CD4-positive, alpha-beta T cell treated with Interleukin-17A for 1 hour (primary cell): ENCODE results near the gene ENO1.
"Not testable (repeated sequence)": the region's sequence is repeated elsewhere in the genome, so short reads cannot be mapped to it uniquely, and the experiment has no call there.

Source experiments
- DNase-seq: peaks from one replicate; pipeline ENCODE4 v3.0.0-alpha.2; 2020

ENO1 gene

DNA sequence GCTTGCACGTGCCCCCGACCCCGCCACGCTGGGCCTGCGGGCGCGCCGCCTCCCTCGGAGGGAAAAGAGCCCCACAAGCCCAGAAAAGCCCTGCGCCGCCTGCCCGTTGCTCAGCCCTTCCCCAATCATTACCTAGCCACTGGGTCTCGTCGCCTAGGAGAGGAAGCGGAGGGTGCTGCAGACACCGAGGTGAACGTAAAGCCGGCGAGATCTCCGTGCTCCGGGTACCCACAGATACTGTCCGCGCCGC lies at the start of gene ENO1:
ENO1 (minus strand) TSS at position 239 of the 250 bp plus-strand sequence. CDS start 3,778 bp downstream, outside the sequence.
- DNase-seq = no peak

DNA sequence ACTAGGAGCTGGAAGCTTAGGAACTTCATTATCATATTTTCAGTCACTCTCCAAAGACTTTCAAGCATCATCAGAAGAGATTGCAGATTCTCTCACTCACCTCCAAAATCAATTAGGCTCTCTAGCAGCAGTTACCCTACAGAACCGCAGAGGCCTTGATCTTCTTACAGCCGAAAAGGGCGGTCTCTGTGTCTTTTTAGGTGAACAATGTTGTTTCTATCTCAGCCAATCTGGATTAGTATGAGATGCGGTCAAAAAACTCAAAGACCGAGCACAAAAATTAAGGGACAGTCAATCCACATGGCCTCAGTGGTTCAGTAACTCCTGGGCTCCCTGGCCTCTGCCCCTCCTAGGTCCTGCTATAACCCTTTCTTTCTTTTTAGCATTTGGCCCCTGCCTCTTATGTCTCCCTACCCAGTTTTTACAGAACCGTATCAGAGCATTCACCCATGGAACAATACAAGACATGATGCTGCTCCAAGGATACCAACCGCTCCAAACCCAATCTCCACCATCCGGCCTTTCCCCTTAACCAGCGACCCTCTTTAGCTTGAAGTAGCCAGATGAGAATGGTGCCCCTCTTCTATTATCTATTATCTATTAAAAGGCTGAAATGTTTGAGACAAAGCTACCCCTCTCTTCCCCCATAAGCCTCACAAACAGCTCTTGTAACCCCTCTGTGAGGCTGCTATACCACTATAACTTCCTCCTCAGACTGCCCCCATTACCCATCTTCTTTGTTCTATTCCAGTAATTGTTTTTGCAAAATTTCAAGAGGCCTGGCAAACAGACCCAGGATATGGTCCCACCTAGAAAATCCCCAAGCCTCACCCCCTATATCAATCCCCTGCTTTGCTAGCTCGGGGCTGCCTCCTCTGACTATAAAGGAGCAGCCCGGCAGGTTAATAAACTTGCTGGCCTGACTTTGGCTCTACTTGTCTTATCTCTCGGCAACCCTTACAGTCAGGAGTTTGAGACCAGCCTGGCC lies 48.5 kb upstream of the ENO1 start:
- peak; percentile 53 for DNase-seq

DNA sequence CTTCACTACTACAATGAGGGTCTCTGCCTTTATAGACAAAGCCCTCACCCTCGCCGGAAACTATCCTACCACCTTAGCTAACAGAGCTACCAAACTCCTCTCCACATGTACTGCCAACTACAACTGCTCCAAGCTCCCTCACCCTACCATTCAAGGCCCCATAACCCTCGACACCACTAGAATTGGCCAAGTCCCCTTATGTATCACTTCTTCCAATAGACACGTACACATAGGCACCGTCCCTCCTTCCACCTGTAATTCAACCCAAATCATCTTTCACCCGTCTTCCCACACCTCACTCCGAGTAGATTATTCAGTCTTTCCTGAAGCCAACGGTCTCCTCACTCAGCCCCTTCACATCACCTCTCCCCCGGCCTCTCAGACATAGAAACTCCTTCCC lies 47.5 kb upstream of the ENO1 start:
- no peak for DNase-seq

DNA sequence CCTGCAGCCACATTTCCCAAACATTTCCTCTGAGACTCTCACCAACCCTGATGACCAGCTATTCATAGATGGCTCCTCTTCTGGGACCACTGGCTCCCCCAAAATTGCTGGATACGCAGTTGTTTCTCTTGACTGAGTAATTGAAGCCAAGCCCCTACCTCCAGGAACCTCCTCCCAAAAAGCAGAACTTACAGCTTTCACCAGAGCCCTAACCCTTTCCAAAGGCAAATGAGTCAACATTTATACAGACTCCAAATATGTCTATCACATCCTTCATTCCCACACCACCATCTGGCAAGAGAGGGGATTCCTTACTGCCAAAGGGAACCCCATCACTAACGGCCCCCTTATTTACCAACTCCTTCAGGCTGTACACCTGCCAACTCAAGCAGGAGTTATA lies 46.9 kb upstream of the ENO1 start:
- no peak for DNase-seq

DNA sequence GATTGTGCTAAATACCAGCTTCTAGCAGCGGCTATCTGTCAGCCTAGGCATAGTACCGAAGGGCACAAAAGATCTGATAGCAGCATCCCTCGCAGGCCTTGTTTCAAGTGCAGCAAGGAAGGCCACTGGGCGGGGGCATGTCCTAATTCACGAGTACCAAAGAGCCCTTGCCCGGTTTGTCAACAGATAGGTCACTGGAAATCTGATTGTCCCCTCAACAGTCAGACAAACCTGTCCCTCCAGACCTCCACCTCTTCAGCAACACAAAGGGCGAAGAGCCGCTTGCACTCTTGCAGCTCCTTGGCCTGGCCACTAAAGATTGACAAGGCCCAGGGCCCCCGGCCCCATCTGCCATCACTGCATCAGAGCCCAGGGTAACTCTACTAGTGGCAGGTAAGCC lies 44.5 kb upstream of the ENO1 start:
- DNase-seq = no peak

DNA sequence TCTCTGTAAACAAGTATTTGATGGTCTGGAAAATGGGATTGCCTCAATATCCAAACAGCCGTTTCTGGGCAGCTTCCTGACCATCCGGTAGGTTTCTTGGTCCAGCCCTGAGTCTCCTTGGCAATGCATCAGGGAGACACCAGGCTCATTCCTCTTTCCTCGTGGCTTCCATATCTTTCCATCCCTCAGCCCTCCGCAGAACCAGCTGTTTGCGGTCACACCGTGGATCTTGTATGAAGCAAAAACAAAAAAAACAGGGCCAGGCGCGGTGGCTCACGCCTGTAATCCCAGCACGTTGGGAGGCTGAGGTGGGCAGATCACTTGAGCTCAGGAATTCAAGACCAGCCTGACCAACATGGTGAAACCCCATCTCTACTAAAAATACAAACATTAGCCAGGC lies 39.0 kb upstream of the ENO1 start:
- DNase-seq = not testable (repeated sequence)

DNA sequence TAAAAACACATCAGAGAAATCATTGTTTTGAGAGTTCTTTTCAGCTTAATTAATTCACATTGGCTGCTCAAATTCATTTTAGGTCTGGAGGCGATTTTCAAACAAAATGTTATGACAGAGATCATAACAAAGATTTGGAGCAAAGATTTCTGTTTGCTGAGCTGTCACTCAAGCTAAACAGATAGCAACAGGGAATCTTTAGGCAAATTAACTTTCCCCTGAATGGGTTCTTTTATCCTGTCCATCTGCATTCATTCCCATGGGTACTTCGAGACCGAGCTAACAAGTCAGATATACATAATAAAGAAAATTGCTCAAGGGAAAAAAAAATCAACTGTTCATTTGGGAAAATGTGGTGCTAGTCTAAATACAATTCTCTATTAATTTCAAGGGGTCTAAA lies 37.0 kb upstream of the ENO1 start:
- DNase-seq = no peak

DNA sequence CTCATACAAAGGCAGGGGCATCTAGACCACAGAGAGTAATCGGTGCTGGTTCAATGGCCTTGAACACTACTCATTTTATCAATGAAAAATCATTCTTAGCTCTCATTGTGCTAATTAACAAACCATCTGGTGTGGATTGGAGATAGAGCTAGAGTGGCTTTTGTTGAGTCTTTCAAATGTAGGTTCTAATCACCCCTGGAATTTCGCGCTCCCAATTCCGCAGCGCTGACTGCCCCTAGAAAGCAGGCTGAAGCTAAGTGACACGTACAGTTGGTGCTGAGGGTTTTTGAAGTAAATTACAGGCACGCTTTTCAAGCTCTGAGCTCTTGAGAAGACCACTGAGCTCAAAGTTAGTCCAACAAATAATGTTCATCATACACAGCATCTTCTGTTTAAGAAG lies 36.0 kb upstream of the ENO1 start:
- no peak for DNase-seq

DNA sequence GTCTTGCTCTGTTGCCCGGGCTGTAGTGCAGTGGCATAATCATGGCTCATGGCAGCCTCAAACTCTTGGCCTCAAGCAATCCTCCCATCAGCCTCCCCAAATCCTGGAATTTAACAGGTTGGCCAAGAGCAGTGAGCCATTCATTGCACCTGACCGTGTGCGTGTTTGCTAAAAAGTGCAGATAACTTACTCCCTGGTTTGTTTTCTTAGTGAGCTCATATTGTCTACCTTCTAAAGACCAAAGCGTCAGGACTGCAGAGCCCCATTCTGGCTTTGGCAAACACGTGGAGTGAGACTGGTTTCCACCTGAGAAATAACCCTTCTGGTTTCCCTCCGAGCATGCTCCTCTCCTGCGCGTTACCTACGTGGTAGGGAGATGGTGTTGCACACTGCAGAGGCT lies 35.0 kb upstream of the ENO1 start:
- no peak for DNase-seq

DNA sequence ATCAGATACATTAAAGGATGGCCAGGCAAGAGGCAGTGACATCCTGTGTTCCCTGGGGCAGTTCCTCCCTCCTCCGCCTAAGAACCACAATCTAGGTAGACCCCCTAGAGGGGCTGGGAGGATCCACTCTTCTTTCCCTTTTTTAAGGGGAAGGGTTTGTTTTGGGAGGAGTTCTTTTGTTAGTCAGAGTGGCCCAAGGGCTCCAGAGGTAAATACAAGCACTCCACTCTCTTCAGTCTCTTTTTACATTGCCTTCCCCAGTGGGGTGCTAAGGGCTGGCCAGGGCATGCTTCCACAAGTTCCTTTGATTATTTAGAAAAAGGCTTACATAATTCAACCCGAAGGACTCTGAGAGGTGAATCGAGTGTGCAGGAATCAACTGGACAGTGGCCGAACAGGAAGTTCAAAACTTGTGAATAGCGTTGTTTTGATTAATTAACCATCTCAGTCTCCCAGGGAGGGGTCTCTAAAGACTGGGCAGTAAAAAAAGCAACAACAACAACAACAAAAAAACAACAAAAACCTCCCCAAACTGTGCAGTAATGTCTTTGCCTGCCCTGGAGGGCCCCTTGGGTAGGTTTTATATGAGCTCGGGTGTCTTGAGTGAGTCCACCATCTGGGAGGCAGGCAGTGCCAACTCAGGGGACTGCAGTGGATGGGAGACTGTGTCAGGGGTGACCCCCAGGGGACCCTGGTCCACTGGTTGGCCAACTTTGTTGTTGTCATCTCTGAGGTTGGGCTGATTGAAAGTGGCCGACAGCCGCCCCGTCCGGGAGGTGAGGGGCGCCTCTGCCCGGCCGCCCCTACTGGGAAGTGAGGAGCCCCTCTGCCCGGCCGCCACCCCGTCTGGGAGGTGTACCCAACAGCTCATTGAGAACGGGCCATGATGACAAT lies 33.2 kb upstream of the ENO1 start:
- no peak for DNase-seq

DNA sequence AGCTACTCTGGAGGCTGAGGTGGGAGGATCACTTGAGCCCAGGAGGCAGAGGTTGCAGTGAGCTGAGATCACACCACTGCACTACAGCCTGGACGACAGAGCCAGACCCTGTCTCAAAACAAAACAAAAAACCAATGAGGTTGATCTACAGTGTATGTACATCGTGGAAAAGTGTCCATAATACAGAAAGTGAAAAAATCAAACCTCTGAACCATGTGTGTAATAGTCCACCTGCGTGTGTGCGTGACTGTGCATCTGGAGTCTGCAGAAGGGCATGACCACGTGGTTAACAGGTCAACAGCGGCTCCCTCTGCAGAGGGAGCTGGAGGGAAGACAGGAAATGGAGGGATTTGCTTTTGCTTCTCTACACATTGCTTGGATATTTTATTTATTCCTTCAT lies 32.4 kb upstream of the ENO1 start:
- DNase-seq = no peak

DNA sequence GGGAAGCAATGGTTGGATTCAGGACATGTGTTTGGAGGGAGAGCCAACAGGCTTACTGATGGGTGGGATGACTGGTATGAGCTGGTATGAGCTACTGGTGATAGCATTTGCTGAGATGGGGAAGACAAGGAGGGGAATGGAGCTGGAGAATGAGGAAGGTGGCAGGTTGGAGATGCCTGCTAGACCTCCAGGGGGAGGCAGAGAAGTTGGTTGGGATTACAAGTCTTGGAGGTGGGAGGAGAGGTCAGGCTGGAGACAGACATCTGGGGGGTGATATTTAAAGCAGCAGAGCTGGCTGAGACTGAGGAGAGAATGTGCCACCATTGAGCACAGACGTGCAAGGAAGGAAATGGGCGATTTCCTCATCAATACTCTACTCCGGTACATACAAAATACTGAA lies 31.8 kb upstream of the ENO1 start:
- no peak for DNase-seq

DNA sequence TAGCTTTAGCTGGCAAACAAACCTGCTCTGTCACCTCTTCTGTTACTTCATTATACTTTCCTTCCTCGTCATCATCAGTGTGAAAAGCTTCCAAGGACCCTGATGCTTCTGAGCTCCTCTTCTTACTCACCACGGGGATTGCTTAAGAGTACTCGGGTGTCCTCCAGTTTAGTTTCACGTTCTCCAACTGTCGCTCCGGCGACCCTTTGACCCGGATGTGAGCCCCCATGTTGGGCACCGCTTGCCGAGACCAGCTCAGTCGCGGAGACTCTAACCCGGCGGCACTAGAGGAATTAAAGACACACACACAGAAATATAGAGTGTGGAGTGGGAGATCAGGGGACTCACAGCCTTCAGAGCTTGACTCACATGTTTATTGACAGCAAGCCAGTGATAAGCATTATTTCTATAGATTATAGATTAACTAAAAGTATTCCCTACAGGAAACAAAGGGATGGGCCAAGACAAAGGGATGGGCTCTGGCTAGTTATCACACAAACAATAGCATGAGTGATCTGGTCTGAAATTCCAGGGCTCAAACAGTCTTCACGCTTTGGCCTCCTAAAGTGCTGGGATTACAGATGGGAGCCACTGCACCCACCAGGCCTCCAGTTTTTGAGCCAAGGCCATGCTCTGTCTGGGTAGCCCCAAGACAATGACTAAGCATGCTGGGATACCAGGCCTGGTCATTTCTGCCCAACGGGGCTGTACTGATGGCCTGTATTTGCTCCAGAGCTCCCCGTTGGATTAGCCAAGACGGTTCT lies 30.1 kb upstream of the ENO1 start:
- no peak for DNase-seq

DNA sequence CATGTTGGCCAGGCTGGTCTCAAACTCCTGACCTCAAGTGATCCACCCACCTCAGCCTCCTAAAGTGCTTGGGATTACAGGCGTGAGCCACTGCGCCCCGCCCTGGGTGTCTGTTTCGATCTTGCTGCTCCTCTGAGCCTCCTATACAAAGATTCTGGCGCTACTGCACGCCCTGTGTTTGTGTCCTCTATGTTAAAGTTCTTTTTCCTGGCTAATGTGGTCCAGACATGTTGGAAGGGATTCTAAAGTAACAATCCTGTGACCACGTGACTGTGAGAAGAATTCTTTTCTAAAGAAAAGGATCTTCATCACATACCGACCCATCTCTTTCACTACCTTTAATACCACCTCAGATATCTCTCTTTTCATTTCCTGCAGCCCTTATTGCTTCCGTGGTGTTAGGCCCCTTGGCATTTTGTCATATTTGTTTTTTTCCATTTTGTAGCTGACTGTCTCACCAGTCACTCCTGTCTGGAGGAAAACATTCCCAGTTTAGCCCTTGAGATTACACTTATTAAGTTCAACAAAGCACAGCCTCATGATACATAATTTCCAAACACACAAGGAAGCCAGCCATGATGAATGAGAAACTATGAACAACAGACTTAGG lies 27.2 kb upstream of the ENO1 start:
- no peak for DNase-seq

DNA sequence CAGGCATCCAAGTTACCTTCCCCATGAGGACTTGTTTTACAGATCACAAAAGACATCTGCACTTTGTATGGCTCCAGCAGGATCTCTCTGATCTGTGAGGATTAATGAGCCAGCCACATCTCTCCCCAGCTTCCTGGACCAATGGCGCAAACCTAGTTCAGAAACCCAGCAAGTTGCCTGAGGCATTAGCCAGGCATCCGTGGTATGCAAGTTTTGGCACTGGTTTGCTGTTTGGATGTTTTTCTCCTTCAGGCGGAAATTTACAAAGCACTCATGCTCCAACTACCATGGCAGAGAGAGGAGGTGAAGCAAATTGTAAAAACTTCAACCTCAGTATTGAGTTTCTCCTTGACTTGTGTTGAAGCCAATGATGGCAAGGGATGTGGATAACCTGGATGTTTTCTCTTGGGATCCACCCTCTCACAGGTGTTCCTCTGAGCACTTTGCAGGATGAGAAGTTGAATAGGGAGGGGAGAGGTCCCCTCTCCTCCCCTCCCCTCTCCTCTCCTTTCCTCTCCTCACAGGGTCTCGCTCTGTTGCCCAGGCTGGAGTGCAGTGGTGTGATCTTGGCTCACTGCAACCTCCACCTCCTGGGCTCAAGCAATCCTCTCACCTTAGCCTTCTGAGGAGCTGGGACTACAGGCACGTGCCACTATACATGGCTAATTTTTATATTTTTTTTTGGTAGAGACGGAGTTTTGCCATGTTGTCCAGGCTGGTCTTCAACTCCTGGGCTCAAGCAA lies 25.6 kb upstream of the ENO1 start:
- DNase-seq = no peak

DNA sequence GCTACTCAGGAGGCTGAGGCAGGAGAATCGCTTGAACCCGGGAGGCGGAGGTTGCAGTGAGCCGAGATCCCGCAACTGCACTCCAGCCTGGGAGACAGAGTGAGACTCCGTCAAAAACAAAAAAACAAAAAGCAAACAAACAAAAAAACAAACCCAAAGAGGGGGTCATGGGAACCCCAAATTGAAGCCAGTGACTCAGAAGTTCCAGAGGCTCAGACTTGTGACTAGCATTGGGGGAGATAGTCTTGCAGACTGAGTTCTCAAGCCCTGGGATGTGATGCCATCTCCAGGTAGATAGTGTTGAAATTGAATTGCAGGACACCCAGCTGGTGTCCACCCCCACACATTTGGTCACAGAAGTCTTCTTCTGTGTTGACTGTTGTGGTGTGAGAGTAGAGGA lies 24.9 kb upstream of the ENO1 start:
- no peak for DNase-seq

DNA sequence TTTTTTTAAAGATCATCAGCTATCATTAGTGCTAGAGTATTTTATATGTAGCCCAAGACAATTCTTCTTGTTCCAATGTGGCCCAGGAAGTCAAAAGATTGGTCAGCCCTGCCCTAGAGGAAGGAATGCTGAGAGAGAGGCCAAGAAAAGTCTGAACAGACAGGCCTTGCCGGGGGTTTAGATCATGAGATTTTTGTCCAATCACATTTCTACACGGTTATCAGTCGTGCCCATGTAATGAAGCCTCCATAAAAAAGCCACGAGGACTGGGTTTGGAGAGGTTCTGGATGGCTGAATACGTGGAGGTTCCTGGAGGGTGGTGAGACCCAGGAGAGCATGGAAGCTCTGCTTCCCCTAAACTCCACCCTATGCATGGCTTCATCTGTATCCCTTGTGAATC lies 24.3 kb upstream of the ENO1 start:
- no peak for DNase-seq

DNA sequence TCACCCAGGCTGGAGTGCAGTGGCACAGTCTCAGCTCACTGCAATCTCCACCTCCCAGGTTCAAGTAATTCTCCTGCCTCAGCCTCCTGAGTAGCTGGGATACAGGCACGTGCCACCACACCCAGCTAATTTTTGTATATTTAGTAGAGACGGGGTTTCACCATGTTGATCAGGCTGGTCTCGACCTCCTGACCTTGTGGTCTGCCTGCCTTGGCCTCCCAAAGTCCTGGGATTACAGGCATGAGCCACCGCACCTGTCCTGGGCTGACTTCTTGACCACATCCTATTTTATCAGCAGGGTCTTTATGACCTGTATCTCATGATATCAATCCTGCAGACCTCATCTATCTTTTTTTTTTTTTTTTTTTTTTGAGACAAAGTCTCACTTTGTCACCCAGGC lies 22.2 kb upstream of the ENO1 start:
- DNase-seq = not testable (repeated sequence)

DNA sequence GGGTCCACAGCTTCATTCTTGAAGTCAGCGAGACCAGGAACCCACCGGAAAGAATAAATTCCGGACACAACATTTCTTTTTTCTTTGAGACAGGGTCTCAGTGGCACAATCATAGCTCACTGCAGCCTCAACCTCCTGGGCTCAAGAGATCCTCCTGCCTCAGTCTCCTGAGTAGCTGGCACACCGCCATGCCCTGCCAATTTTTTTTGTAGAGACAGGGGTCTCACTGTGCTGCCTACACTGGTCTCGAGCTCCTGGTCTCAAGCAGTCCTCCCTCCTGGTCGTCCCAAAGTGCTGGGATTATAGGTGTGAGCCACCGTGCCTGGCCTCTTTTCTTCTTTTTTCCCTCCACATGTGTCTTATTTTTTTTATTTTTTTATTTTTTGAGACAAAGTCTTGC lies 20.6 kb upstream of the ENO1 start:
- no peak for DNase-seq

DNA sequence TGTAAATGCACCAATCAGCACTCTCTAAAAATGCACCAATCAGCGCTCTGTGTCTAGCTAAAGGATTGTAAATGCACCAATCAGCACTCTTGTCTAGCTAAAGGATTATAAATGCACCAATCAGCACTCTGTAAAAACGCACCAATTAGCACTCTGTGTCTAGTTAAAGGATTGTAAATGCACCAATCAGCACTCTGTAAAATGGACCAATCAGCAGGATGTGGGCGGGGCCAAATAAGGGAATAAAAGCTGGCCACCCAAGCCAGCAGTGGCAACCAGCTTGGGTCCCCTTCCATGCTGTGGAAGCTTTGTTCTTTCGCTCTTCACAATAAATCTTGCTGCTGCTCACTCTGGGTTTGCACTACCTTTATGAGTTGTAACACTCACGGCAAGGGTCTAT lies 19.9 kb upstream of the ENO1 start:
- not testable (repeated sequence) for DNase-seq

DNA sequence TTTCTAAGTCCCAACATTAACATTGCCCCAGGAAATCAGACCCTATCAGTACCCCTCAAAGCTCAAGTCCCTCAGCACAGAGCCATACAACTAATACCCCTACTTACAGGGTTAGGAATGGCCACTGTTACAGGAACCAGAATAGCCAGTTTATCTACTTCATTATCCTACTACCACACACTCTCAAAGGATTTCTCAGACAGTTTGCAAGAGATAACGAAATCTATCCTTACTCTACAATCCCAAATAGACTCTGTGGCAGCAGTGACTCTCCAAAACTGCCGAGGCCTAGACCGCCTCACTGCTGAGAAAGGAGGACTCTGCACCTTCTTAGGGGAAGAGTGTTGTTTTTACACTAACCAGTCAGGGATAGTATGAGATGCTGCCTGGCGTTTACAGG lies 19.0 kb upstream of the ENO1 start:
- DNase-seq = not testable (repeated sequence)

DNA sequence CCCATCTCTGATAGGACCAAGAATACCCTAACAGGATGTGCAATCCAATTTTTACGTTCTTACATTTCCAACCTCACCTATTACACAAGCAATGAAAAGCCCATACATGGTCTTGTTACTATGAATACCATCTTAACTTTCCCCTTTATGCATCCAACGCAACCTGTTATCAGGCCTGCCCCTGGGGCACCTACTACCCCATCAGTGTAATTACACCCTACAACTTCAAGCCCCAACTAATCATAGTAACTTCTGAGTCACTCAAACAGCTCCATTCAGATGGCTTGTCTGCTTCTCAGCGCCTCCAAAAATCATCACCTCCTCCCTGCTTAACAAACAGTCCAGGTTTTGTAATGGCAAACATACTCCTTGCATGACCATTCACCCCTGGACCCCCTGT lies 18.3 kb upstream of the ENO1 start:
- DNase-seq = not testable (repeated sequence)
